Stimulated activated effector memory CD8-positive, alpha-beta T cell treated with anti-CD3 and anti-CD28 coated beads, Interleukin-12 subunit alpha, Interleukin-12 subunit beta, amount 100 ng/mL, for 72 hours (primary cell): ENCODE measurements around the gene B3GALNT2.

Experiments used
- ATAC-seq: fragments of 150-1000 bp; cut with Tn5 transposase; 2 replicates; pipeline ENCODE4 v1.10.0; 2021
- DNase-seq, 2 donors: peaks; one replicate each; pipeline ENCODE4 v3.0.0; 2021 to 2022; ENCODE audit warnings: low spot score in 2 of 2
- H3K27ac Mint-ChIP-seq: one replicate; pipeline ENCODE4 v1.8.0; 2022; ENCODE audit warnings: mild to moderate bottlenecking, mixed read lengths
- H3K36me3 Mint-ChIP-seq: one replicate; pipeline ENCODE4 v1.8.0; 2022; ENCODE audit warnings: mild to moderate bottlenecking, mixed read lengths
- H3K4me1 Mint-ChIP-seq: one replicate; pipeline ENCODE4 v1.8.0; 2022; ENCODE audit warnings: mixed read lengths
- H3K4me3 Mint-ChIP-seq: one replicate; pipeline ENCODE4 v1.8.0; 2022; ENCODE audit warnings: mild to moderate bottlenecking, mixed read lengths
- H3K9me3 Mint-ChIP-seq: one replicate; pipeline ENCODE4 v1.8.0; 2022; ENCODE audit warnings: mixed read lengths

B3GALNT2 gene

GRCh38 chr1:235415008-235415904 is 89.0 kb downstream of the B3GALNT2 start:
- H3K9me3 Mint-ChIP-seq, result no peaks in the 10 kb centered on the region
- DNase-seq, result peak; percentile 20 to 63
- no peak overlapping the region for H3K4me3 Mint-ChIP-seq
- H3K27ac Mint-ChIP-seq, result no peak overlapping the region
- ATAC-seq, result peak; percentile 86
- H3K36me3 Mint-ChIP-seq, result peaks cover 13% of the 10 kb centered on the region
- H3K4me1 Mint-ChIP-seq, result no peaks in the 10 kb centered on the region

GRCh38 chr1:235411489-235412486 is 92.5 kb downstream of the B3GALNT2 start:
- Mint-ChIP-seq H3K9me3 (no peaks in the 10 kb centered on the region), H3K4me1 (no peaks in the 10 kb centered on the region), H3K36me3 (peaks cover 5% of the 10 kb centered on the region), H3K27ac (no peak overlapping the region), H3K4me3 (no peak overlapping the region)
- ATAC-seq (peak; percentile 44), DNase-seq (no peak)

- H3K4me3 Mint-ChIP-seq, result no peak overlapping the region
- no peaks in the 10 kb centered on the region for H3K9me3 Mint-ChIP-seq
- ATAC-seq, result no peak
- no peaks in the 10 kb centered on the region for H3K4me1 Mint-ChIP-seq
- DNase-seq, result no peak
- no peak overlapping the region for H3K27ac Mint-ChIP-seq
- H3K36me3 Mint-ChIP-seq, result peaks cover 5% of the 10 kb centered on the region
Measured at GRCh38 chr1:235410467-235410866, 93.8 kb downstream of the B3GALNT2 start.

GRCh38 chr1:235409042-235409820 is 95.0 kb downstream of the B3GALNT2 start:
- no peak overlapping the region for H3K4me3 Mint-ChIP-seq

GRCh38 chr1:235408503-235408960 is 95.7 kb downstream of the B3GALNT2 start:
- peaks cover 6% of the 10 kb centered on the region for H3K36me3 Mint-ChIP-seq
- ATAC-seq (no peak), DNase-seq (no peak)
- no peak overlapping the region for H3K4me3 Mint-ChIP-seq
- H3K9me3 Mint-ChIP-seq, result no peaks in the 10 kb centered on the region
- H3K4me1 Mint-ChIP-seq, result no peaks in the 10 kb centered on the region
- no peak overlapping the region for H3K27ac Mint-ChIP-seq

More at GRCh38 chr1:235409042-235409820, 95.0 kb downstream of the B3GALNT2 start:
- ATAC-seq (no peak), DNase-seq (no peak)
- no peak overlapping the region for H3K27ac Mint-ChIP-seq
- no peaks in the 10 kb centered on the region for H3K9me3 Mint-ChIP-seq
- no peaks in the 10 kb centered on the region for H3K4me1 Mint-ChIP-seq
- peaks cover 3% of the 10 kb centered on the region for H3K36me3 Mint-ChIP-seq

GRCh38 chr1:235407419-235407818 is 96.8 kb downstream of the B3GALNT2 start:
- Mint-ChIP-seq H3K27ac (no peak overlapping the region), H3K4me1 (no peaks in the 10 kb centered on the region), H3K4me3 (no peak overlapping the region), H3K36me3 (peaks cover 14% of the 10 kb centered on the region), H3K9me3 (no peaks in the 10 kb centered on the region)
- no peak for ATAC-seq
- DNase-seq, result no peak

GRCh38 chr1:235404190-235404589 is 100.1 kb downstream of the B3GALNT2 start:
- no peaks in the 10 kb centered on the region for H3K9me3 Mint-ChIP-seq
- no peak overlapping the region for H3K4me3 Mint-ChIP-seq
- ATAC-seq, result no peak
- H3K4me1 Mint-ChIP-seq, result peaks cover 6% of the 10 kb centered on the region
- no peak for DNase-seq
- peaks cover 28% of the 10 kb centered on the region for H3K36me3 Mint-ChIP-seq
- no peak overlapping the region for H3K27ac Mint-ChIP-seq

GRCh38 chr1:235403593-235403992 is 100.7 kb downstream of the B3GALNT2 start:
- Mint-ChIP-seq H3K4me3 (no peak overlapping the region), H3K4me1 (peaks cover 7% of the 10 kb centered on the region), H3K27ac (no peak overlapping the region), H3K36me3 (peaks cover 28% of the 10 kb centered on the region), H3K9me3 (no peaks in the 10 kb centered on the region)
- DNase-seq (no peak), ATAC-seq (no peak)

- H3K27ac Mint-ChIP-seq, result no peak overlapping the region
- peaks cover 7% of the 10 kb centered on the region for H3K4me1 Mint-ChIP-seq
- peaks cover 28% of the 10 kb centered on the region for H3K36me3 Mint-ChIP-seq
- DNase-seq, result no peak
- H3K4me3 Mint-ChIP-seq, result no peak overlapping the region
- no peak for ATAC-seq
- no peaks in the 10 kb centered on the region for H3K9me3 Mint-ChIP-seq
Measured at GRCh38 chr1:235402457-235403200, 101.6 kb downstream of the B3GALNT2 start.

- Mint-ChIP-seq H3K4me3 (no peak overlapping the region), H3K9me3 (no peaks in the 10 kb centered on the region), H3K27ac (no peak overlapping the region), H3K4me1 (peaks cover 7% of the 10 kb centered on the region), H3K36me3 (peaks cover 28% of the 10 kb centered on the region)
- no peak for DNase-seq
- no peak for ATAC-seq
Measured at GRCh38 chr1:235401251-235401650, 103.0 kb downstream of the B3GALNT2 start.
